Suppressor macrophage treated with lipopolysaccharide for 1 hour (primary cell): ENCODE results near the gene LCE3B.

Experiments
- DNase-seq, 3 donors: peaks; one replicate each; pipeline ENCODE4 v3.0.0-alpha.2; 2020 to 2022

The LCE3B gene

GRCh38 chr1:152663098-152663497 is 49.5 kb downstream of the LCE3B start, which contains the start of gene LCE2D:
Gene LCE2D, plus strand, starts transcription at chr1:152663380. Its CDS starts 726 bp downstream, at chr1:152664106.
- no peak for DNase-seq
